ENCODE results near the gene TBC1D17.

DNA sequence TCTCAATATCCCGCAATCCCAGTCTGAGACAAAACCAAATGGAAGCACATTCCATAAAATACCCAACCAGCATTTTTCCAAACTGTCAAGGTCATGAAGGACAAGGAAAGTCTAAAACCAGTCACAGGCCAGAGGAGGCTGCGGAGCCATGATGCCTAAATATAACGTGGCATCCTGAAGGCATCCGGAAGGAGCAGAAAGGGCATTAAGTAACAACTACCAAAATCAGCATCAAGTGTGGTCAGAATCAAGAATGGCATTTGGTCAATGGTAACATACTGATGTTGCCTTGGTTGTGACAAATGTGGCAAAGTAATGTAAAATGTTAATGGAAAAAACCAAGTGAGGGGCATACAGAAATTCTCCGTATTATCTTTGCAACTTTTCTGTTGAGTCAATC lies 48.0 kb downstream of the TBC1D17 start:
- TF ChIP-seq, protein P1, sequence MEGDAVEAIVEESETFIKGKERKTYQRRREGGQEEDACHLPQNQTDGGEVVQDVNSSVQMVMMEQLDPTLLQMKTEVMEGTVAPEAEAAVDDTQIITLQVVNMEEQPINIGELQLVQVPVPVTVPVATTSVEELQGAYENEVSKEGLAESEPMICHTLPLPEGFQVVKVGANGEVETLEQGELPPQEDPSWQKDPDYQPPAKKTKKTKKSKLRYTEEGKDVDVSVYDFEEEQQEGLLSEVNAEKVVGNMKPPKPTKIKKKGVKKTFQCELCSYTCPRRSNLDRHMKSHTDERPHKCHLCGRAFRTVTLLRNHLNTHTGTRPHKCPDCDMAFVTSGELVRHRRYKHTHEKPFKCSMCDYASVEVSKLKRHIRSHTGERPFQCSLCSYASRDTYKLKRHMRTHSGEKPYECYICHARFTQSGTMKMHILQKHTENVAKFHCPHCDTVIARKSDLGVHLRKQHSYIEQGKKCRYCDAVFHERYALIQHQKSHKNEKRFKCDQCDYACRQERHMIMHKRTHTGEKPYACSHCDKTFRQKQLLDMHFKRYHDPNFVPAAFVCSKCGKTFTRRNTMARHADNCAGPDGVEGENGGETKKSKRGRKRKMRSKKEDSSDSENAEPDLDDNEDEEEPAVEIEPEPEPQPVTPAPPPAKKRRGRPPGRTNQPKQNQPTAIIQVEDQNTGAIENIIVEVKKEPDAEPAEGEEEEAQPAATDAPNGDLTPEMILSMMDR (IDR thresholded peaks at IDR 0.05) = no peak
- TF ChIP-seq POLR2AphosphoS5 (IDR thresholded peaks at IDR 0.05) (no peak), POLR2A (IDR thresholded peaks at IDR 0.05) (no peak), EP300 (IDR thresholded peaks at IDR 0.05) (no peak)
